Vagina (tissue), 2 donors: ENCODE measurements around the gene SRP68.

Source experiments
- POLR2A ChIP-seq, 2 donors: fragments of 450-650 bp; IDR thresholded peaks; one replicate each; pipeline ENCODE4 v1.6.1; 2017; ENCODE audit warnings: antibody characterized with exemption in 2 of 2, mild to moderate bottlenecking in 2 of 2, moderate library complexity in 2 of 2
- TF ChIP-seq, protein P1 (sequence below), 3 experiments: fragments of 450-650 bp in 2 of 3; fragments of 200-600 bp in 1 of 3; sonication (generic) in 1 of 3; IDR thresholded peaks; one replicate each; pipeline ENCODE4 v1.5.1; 2017 to 2019; ENCODE audit warnings: antibody characterized with exemption in 3 of 3, mild to moderate bottlenecking in 2 of 3, moderate library complexity in 2 of 3

DNA sequence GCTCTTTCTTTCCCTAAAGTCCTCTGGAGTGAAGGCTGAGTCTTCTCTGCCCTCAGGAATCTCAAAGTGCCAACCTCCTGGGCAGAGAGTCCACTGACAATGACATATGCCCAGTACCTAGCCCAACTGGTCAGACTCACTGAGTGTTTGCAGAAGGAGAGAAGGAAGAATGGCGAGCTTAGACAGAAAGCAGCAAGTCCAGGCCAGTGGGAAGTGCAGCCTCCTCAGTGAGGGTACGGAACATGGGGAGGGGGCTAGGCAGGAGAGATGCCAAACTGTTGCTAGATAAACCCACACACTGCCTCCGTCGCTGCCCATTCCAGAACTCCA is 30.6 kb upstream of the SRP68 start:
- no peak for TF ChIP-seq POLR2A (IDR thresholded peaks at IDR 0.05)
- TF ChIP-seq, protein P1, sequence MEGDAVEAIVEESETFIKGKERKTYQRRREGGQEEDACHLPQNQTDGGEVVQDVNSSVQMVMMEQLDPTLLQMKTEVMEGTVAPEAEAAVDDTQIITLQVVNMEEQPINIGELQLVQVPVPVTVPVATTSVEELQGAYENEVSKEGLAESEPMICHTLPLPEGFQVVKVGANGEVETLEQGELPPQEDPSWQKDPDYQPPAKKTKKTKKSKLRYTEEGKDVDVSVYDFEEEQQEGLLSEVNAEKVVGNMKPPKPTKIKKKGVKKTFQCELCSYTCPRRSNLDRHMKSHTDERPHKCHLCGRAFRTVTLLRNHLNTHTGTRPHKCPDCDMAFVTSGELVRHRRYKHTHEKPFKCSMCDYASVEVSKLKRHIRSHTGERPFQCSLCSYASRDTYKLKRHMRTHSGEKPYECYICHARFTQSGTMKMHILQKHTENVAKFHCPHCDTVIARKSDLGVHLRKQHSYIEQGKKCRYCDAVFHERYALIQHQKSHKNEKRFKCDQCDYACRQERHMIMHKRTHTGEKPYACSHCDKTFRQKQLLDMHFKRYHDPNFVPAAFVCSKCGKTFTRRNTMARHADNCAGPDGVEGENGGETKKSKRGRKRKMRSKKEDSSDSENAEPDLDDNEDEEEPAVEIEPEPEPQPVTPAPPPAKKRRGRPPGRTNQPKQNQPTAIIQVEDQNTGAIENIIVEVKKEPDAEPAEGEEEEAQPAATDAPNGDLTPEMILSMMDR (IDR thresholded peaks at IDR 0.05) = no peak
